ENCODE data around the gene UFC1.
"Not testable (repeated sequence)": the region's sequence is repeated elsewhere in the genome, so short reads cannot be mapped to it uniquely, and the experiment has no call there.

The UFC1 gene

GRCh38 chr1:161153682-161154337 is at the start of gene UFC1:
TSS of gene UFC1 (plus strand) at chr1:161153978. CDS start at chr1:161153998, 20 bp downstream.
- FAIRE-seq (peak; percentile 93), DNase-seq (ENCODE audit: insufficient read length, low spot score) (peak; percentile 78)

DNA sequence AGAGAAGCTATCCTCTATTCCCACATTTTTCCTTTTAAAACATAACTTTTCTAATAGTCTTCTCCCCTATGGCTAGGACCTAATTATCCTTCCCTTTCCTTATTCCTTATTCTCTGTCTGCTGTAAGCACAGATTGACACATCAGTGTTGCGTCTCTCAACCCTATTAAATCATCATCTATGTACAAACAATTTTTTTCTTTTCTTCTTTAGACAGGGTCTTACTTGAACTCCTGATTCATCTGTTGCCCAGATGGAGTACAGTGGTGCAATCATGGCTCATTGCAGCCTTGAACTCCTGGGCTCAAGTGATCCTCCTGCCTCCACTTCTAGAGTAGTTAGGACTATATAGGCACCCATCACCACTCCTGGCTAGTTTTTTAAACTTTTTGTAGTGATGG is 47.3 kb upstream of the UFC1 start:
- FAIRE-seq (no peak), DNase-seq (ENCODE audit: insufficient read length, low spot score) (no peak)

GRCh38 chr1:161111117-161111516 is 42.7 kb upstream of the UFC1 start:
- DNase-seq (ENCODE audit: insufficient read length, low spot score) (no peak), FAIRE-seq (no peak)

DNA sequence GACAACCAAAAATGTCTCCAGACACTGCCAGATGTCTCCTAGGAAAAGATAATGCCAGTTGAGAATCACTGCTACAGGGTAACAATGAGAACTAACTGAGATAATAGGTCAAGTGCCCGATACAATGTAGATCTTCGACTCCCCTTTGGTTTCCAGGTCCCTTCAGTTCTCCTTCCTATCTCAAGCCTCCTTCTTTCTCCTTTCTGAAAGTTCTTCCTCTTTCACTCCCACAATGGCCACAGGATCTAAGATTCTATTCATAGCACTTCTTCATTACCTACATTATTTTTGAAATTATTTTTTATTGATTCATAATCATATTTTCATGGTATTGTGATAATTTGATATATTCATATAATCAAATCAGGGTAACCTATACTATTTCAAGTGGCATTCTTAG is 42.3 kb upstream of the UFC1 start:
- DNase-seq (ENCODE audit: insufficient read length, low spot score) (no peak), FAIRE-seq (no peak)

- FAIRE-seq (no peak), DNase-seq (ENCODE audit: insufficient read length, low spot score) (no peak)
Measured at GRCh38 chr1:161113915-161114314, 39.9 kb upstream of the UFC1 start.

DNA sequence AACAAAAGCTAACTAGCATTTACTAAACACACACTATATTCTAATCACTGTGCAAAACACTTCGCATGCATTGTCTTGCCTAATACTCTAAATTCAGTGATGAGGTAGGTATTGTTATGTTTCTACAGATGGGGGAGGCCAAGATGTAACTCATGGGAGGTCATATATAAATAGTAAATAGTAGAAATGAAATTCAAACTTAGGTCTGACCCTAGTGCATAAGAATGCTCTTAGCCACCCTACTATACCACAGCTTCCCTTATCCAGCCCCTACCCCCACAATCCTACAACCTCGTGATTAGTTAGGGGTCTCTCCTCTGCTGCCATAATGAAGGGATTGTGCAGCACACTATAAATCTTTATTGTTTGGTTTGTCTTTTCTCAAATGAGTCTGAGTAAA is 39.2 kb upstream of the UFC1 start:
- DNase-seq (ENCODE audit: insufficient read length, low spot score) (no peak), FAIRE-seq (no peak)

GRCh38 chr1:161115132-161115711 is 38.6 kb upstream of the UFC1 start:
- no peak for DNase-seq (ENCODE audit: insufficient read length, low spot score)
- FAIRE-seq: no peak

GRCh38 chr1:161115961-161116360 is 37.8 kb upstream of the UFC1 start:
- FAIRE-seq; DNase-seq (ENCODE audit: insufficient read length, low spot score): not testable (repeated sequence)

DNA sequence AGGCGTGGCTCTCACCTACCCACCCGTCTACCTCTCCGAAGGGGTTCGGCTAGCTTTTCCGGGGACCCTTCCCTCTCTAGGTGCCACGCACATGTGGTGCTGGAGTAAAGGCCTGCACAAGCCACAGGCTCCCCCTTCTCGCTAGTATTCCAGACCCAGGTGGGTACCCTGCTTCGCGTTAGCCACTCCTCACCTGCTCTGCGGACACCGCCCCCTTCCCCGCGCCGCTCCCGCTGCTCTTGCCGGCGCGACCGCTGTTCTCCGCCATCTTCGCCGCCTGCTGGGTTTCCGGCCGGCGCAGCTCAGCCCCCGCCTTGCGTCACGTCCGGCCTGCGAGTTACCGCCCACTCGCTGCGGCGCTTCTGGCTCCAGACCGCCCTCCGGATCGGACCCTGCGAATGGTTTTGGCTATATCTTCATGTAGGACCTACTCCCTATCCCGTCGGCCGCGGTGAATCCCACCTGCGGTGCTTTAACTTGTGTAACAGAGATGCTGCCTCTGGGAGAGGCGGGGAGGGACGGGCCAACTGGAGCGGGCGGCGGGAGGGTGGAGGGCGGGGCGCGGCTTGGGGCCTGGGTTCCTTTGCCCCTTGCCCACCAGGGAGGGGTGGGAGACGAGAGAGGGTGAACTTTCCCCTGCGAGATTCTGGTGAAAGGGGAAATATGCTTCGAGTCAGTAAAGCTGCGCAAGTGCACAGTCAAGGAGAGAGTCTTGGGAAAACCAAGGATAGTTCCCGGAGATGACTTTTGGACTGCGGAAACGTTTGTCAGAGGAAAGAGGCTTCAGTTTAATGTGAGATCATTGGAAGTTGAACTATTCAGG is 35.8 kb upstream of the UFC1 start, which contains the start of the genes NIT1 and PFDN2:
Gene NIT1, plus strand, starts transcription at position 347 of the 823 bp plus-strand sequence. Its CDS starts 72 bp downstream, at position 419.
Gene PFDN2, minus strand, starts transcription at position 279 of the 823 bp plus-strand sequence. Its CDS starts 11 bp downstream, at position 268.
- FAIRE-seq (peak; percentile 96), DNase-seq (ENCODE audit: insufficient read length, low spot score) (peak; percentile 85)

DNA sequence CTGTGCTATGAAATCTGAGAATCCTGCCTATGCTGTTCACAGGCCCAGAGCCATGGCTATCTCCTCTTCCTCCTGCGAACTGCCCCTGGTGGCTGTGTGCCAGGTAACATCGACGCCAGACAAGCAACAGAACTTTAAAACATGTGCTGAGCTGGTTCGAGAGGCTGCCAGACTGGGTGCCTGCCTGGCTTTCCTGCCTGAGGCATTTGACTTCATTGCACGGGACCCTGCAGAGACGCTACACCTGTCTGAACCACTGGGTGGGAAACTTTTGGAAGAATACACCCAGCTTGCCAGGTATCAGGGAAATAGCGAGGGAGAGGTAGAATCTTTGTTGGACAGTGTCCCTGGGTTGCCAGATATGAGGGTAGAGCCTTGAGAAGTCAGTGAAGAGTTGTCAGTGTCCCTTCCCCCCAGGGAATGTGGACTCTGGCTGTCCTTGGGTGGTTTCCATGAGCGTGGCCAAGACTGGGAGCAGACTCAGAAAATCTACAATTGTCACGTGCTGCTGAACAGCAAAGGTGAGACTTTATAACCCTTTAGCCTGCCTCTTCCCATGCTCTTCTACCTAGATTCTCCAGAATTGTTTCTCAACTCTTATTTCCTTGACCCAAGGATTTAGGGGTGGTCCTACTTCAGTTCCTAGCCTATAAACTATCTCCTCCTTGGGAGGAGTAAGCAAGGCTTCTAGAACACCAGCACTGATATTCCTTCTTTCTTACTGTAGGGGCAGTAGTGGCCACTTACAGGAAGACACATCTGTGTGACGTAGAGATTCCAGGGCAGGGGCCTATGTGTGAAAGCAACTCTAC is 34.5 kb upstream of the UFC1 start:
- FAIRE-seq: peak; percentile 87

DNA sequence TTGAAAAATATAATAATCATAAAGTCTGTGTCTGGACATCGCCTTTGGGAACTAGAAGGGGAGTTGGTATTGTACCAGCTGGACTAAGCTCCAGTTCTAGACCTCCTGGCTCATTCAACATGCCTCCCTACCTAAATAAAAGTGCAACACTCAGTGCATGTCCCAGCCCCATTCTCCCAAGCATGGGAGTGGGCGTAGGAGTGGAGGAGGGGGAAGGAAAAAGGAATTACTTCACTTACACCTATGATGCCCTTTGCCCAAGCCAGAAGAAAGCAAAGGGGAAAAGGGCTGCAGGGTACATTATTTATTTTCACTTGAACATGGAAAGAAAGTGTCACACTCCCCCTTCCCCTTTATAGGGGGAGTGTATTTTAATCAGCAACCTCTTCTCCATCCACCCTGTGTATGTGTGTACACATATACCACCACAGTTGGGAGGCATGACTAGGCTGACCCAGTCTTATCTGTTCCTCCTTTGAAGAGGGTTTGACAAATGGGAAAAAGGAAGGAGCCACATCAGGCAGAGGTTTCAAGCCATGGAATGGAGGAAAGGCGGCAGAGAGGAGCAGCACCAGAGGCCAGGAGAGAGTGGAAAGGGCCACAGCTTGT is 32.6 kb upstream of the UFC1 start:
- DNase-seq (ENCODE audit: insufficient read length, low spot score) (no peak), FAIRE-seq (no peak)

More for the DNA sequence above, 34.5 kb upstream of the UFC1 start:
- no peak for DNase-seq (ENCODE audit: insufficient read length, low spot score)

DNA sequence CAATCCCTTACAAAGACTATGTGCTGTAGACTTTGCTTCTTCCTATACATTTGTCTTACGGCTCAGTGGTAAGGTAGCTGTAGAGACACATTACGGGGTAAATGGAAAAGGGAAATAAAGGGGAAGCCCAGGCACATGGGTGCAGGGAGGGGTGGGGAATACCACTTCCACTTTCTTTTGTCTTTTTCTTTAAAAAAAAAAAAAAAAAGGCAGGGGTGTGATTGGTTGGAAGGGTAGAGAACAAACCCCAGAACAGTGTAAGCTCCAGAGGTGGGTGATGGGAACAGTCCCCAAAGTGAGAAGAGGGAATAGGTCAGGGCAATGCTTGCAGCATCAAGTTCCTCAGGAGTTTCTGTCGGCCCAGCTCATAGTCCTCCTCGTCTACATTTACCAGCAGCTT is 31.9 kb upstream of the UFC1 start:
- FAIRE-seq (no peak), DNase-seq (ENCODE audit: insufficient read length, low spot score) (no peak)

GRCh38 chr1:161122967-161123366 is 30.8 kb upstream of the UFC1 start:
- DNase-seq (ENCODE audit: insufficient read length, low spot score) (no peak), FAIRE-seq (no peak)

- FAIRE-seq (no peak), DNase-seq (ENCODE audit: insufficient read length, low spot score) (no peak)
Measured at GRCh38 chr1:161127649-161128048, 26.1 kb upstream of the UFC1 start.

DNA sequence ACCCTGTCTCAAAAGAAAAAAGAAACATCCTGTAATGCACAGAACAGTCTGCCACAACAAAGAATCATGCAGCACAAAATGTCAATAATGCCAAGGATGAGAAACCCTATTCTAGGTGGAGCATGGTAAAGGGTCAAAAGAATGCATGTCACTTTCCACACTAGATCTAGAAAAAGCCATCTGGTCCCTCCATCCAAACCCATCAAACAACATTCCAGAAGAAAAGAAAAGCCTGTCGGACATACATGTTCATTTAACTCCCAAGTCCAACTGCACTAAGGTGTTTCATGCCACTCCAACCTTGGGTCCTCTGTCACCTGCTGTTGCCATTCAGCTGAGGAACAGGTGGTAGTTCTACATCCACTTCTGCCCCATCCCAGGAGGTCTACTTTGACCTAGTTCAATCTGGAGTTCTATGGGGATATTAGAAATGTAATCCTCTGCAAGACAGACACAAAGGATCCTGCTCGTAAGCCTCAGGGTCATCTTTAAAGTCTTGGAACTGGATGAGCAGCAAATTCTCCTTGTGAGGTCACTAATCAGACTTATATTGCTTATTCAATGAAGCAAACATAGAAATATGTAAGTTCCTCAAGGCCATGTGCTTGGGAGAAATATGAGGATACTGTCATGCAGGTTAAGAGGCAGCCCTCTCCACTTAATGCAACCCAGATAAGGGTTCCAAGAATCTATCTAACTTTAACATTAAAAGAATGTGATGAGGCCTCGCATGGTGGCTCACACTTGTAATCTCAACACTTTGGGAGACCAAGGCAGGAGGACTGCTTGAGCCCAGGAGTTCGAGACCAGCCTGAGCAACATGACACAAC is 25.0 kb upstream of the UFC1 start:
- FAIRE-seq (no peak), DNase-seq (ENCODE audit: insufficient read length, low spot score) (no peak)

DNA sequence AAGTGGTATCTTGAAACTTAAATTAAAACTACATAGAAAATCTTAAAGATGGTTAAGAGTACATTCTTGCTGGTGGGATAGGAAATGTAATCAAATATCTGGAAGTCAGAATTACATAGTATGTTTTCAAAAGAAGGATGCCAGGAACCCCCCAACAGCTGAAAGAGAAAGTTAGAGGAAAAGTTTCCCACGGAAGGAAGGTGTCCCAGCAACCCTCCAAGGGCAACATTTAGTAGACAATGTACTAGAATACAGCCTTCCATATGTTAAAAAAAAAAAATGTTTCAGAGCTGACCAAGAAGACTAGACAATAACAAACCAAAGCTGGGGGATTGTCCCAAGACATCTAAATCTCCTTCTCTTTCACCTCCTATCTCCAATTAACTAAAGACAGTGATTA is 23.5 kb upstream of the UFC1 start:
- DNase-seq (ENCODE audit: insufficient read length, low spot score): no peak
- no peak for FAIRE-seq

DNA sequence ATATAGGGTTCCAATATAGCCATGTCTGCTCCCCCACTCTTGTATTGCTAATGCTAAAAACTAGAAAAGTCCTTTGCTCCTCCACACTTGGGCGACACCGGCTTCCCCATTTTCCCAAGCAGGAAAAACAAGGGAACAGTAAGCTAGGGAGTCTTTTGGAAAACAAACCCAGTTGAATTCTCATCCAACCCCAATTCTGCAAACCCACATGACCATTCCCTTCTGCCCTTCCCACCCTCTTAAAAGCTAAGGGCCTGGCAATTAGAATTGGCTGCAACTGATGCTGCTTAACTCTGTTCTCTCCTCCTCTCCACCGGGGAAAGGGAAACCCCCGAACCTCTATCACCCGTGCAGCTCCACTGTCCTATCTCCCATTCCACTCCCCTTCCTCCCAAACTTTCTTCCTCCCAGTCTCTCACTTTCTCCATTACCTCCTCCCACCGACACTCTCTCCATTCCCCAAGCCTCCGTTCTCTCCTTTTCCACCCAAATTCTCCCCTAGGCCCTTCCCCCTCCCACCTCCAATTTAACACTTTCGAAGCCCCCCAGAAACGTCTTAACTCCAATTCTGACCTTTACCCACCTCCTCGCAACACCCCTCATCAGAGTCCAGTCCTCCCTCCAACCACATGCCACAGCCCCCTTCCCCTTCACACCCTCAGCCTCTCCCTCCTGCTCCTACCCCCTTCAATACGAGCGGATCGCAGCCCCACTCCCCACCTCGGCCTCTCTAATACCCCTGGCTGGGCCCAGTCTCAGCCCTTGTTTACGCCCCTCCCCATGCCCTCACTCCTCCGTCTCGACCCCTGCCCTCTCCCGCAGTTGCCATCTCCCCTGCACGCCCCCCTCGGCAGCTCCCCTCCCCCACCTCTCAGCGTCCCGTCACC is 22.0 kb upstream of the UFC1 start:
- no peak for FAIRE-seq
- no peak for DNase-seq (ENCODE audit: insufficient read length, low spot score)

- peak; percentile 96 for FAIRE-seq
- peak; percentile 89 for DNase-seq (ENCODE audit: insufficient read length, low spot score)
Measured at GRCh38 chr1:161132410-161133219, 21.2 kb upstream of the UFC1 start, which contains the start of gene DEDD. TSS of gene DEDD (minus strand) at chr1:161132667. CDS start at chr1:161124462, 8,205 bp downstream.
